ENCODE measurements around the gene ARHGEF40.

Gene ARHGEF40

GRCh38 chr14:21136024-21136423 lies 65.9 kb downstream of the ARHGEF40 start:
- DNase-seq: no peak

All from left hindlimb (tissue), 1 donor.